ENCODE measurements around the gene TENT4B. TPM values are rescaled to one million over a fixed set of nuclear protein-coding genes. Genes with fewer than 3 reads are reported as not detected.

The TENT4B gene
- total RNA-seq, 1 experiment from 2014 or later, result 13.0 TPM

DNA sequence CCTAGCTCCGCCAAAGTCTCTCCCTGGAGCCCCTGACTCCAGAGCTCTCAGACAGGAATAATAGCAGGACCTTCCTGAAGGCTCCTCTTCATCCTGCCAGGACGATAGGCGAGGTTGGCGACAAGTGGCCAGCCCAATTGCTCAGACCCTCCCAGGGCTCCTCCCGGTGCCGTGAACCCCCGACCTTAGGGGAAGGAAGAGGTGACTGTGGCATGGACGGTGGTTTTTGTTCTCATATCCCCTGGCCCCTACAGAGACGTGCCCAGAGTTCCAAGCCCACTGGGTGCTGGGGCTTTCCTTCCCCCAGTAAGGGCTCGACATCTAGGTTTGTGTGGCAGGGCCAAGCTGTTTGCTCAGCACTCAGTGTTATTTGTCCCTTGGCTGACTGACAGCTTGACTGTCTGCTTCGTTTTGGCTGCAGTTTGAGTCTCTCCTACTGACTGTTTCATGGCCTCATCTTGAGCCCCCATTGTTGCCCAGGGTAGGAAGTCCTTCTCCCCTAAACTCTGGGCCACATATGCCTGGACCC lies 108.7 kb downstream of the TENT4B start:
- Histone ChIP-seq H3K23me2 (ENCODE audit: insufficient read length, low read depth, low read length, poor library complexity, severe bottlenecking) (no peaks in the 10 kb centered on the region), H2AFZ (ENCODE audit: low read length) (no peak overlapping the region), H2BK20ac (ENCODE audit: low read depth, low read length, poor library complexity, severe bottlenecking) (no peak overlapping the region), H2AK5ac (ENCODE audit: insufficient read length, low read length) (no peak overlapping the region), H2BK12ac (ENCODE audit: insufficient read length, low read depth, low read length) (no peak overlapping the region), H3K4ac (ENCODE audit: low read depth, low read length) (no peak overlapping the region), H3K27ac (ENCODE audit: insufficient read length, low read depth, low read length) (no peak overlapping the region), H2BK120ac (ENCODE audit: low read depth, low read length, poor library complexity, severe bottlenecking) (no peak overlapping the region), H3K79me1 (ENCODE audit: insufficient read depth, low read depth, low read length, poor library complexity, severe bottlenecking) (no peaks in the 10 kb centered on the region), H3K9ac (ENCODE audit: extremely low read depth, insufficient read length, low read length) (no peak overlapping the region), H3K23ac (ENCODE audit: insufficient read length, low read depth, low read length) (no peak overlapping the region), H4K20me1 (ENCODE audit: control insufficient read depth, insufficient read depth, insufficient read length) (no peaks in the 10 kb centered on the region), H3K9me3 (ENCODE audit: control insufficient read depth, low read depth, low read length) (no peaks in the 10 kb centered on the region), H3K4me2 (ENCODE audit: insufficient read depth, insufficient read length, low read length) (no peak overlapping the region), H4K91ac (ENCODE audit: insufficient read length, low read depth, low read length) (no peak overlapping the region), H3K27me3 (ENCODE audit: insufficient read depth, low read length) (no peaks in the 10 kb centered on the region), H3K14ac (ENCODE audit: insufficient read depth, low read length) (no peak overlapping the region; the same call in 1 of the 2 replicates), H3K56ac (ENCODE audit: insufficient read length, low read depth, low read length) (no peak overlapping the region), H3K18ac (ENCODE audit: insufficient read length, low read depth, low read length) (no peak overlapping the region), H3T11ph (ENCODE audit: low read length) (no peak overlapping the region), H2BK15ac (ENCODE audit: low read depth, low read length) (no peak overlapping the region), H3K79me2 (ENCODE audit: insufficient read depth, low read length) (no peaks in the 10 kb centered on the region), H4K8ac (replicated peaks; ENCODE audit: insufficient read length, low read depth, low read length) (no peak overlapping the region), H3K4me1 (ENCODE audit: insufficient read depth, low read length) (no peaks in the 10 kb centered on the region; the same call in 1 of the 2 replicates), H4K5ac (ENCODE audit: insufficient read length, low read depth, low read length) (no peak overlapping the region), H2BK5ac (ENCODE audit: insufficient read length, low read length) (no peak overlapping the region)
- Mint-ChIP-seq H3K27ac (peak overlapping the region in 1 of 3 experiments; percentile 65; a peak in 1 of 7 replicates), H3K36me3 (ENCODE audit: insufficient read depth in 1 of 3, low read depth in 3 of 3) (no peaks in the 10 kb centered on the region), H3K27me3 (ENCODE audit: low read depth) (peaks cover 3% of the 10 kb centered on the region; the same call in 1 of the 2 replicates), H3K9me3 (peaks cover 0 to 2% of the 10 kb centered on the region in 2 experiments; a peak in 1 of 5 replicates), H3K4me1 (peaks cover 11 to 31% of the 10 kb centered on the region in 2 experiments), H3K4me3 (no peak overlapping the region)
- no peak for DNase-seq
- no CpG with 5 or more reads among the region's 11 CpGs for WGBS (ENCODE audit: extremely low coverage, insufficient read length, low lambda C conversion rate)
- TF ChIP-seq, protein P1, sequence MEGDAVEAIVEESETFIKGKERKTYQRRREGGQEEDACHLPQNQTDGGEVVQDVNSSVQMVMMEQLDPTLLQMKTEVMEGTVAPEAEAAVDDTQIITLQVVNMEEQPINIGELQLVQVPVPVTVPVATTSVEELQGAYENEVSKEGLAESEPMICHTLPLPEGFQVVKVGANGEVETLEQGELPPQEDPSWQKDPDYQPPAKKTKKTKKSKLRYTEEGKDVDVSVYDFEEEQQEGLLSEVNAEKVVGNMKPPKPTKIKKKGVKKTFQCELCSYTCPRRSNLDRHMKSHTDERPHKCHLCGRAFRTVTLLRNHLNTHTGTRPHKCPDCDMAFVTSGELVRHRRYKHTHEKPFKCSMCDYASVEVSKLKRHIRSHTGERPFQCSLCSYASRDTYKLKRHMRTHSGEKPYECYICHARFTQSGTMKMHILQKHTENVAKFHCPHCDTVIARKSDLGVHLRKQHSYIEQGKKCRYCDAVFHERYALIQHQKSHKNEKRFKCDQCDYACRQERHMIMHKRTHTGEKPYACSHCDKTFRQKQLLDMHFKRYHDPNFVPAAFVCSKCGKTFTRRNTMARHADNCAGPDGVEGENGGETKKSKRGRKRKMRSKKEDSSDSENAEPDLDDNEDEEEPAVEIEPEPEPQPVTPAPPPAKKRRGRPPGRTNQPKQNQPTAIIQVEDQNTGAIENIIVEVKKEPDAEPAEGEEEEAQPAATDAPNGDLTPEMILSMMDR (conservative IDR thresholded peaks at IDR 0.05), result no peak
